ENCODE measurements around the gene CEP350.
A peak's percentile ranks its signal among the peaks of the same experiment; 100 is the strongest.

The CEP350 gene, protein sequence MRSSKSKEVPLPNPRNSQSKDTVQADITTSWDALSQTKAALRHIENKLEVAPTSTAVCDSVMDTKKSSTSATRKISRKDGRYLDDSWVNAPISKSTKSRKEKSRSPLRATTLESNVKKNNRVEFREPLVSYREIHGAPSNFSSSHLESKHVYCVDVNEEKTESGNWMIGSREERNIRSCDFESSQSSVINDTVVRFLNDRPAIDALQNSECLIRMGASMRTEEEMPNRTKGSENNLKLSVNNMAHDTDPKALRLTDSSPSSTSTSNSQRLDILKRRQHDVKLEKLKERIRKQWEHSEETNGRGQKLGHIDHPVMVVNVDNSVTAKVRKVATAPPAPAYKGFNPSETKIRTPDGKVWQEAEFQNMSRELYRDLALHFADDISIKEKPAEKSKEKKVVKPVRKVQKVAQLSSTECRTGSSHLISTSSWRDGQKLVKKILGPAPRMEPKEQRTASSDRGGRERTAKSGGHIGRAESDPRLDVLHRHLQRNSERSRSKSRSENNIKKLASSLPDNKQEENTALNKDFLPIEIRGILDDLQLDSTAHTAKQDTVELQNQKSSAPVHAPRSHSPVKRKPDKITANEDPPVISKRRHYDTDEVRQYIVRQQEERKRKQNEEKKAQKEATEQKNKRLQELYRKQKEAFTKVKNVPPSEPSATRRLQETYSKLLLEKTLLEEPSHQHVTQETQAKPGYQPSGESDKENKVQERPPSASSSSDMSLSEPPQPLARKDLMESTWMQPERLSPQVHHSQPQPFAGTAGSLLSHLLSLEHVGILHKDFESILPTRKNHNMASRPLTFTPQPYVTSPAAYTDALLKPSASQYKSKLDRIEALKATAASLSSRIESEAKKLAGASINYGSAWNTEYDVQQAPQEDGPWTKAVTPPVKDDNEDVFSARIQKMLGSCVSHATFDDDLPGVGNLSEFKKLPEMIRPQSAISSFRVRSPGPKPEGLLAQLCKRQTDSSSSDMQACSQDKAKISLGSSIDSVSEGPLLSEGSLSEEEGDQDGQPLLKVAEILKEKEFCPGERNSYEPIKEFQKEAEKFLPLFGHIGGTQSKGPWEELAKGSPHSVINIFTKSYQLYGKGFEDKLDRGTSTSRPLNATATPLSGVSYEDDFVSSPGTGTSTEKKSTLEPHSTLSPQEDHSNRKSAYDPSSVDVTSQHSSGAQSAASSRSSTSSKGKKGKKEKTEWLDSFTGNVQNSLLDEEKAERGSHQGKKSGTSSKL (N-terminal part only)

GRCh38 chr1:179954493-179955286, at the start of gene CEP350:
TSS of gene CEP350 (plus strand) at chr1:179954810. CDS start at chr1:179986182, 31,372 bp downstream.
- no peak for TF ChIP-seq CTCF (IDR thresholded peaks at IDR 0.05; ENCODE audit: extremely low read depth, insufficient read depth, missing control alignments)
- in situ Hi-C loops (cut with MboI; ENCODE audit: low pct_unique_long_range_greater_than_20kb, low sequenced_read_pairs, unreplicated experiment), result no loop called here
- DNase-seq (ENCODE audit: low spot score), result peak; percentile 86

DNA sequence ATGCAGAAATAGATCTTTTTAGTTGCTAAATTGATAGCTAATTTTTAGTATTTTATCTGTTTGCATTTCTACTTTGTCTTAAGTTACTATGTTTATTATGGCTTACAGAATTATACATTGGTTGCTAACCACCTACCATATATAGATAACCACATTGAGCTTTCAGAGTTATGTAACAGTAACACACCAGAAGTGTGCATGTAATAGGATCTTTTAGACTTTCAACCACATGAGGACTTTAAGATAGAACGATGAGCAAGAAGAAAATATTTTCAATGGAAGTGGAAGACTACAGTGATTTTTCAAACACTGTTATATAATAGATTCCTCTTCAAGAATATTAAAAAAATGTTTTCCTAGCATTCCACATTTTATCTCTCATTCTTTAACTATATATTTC, 43.7 kb upstream of the CEP350 start:
- TF ChIP-seq CTCF (IDR thresholded peaks at IDR 0.05; ENCODE audit: extremely low read depth, insufficient read depth, missing control alignments), result no peak
- no peak for DNase-seq (ENCODE audit: low spot score)
- in situ Hi-C loops (cut with MboI; ENCODE audit: low pct_unique_long_range_greater_than_20kb, low sequenced_read_pairs, unreplicated experiment), result no loop called here

GRCh38 chr1:179911812-179912211, 42.8 kb upstream of the CEP350 start:
- TF ChIP-seq CTCF (IDR thresholded peaks at IDR 0.05; ENCODE audit: extremely low read depth, insufficient read depth, missing control alignments), result no peak
- in situ Hi-C loops (cut with MboI; ENCODE audit: low pct_unique_long_range_greater_than_20kb, low sequenced_read_pairs, unreplicated experiment), result no loop called here
- no peak for DNase-seq (ENCODE audit: low spot score)

GRCh38 chr1:179917601-179918429, 36.8 kb upstream of the CEP350 start:
- in situ Hi-C loops (cut with MboI; ENCODE audit: low pct_unique_long_range_greater_than_20kb, low sequenced_read_pairs, unreplicated experiment), result no loop called here
- TF ChIP-seq CTCF (IDR thresholded peaks at IDR 0.05; ENCODE audit: extremely low read depth, insufficient read depth, missing control alignments), result no peak
- DNase-seq (ENCODE audit: low spot score), result no peak

GRCh38 chr1:179921472-179921871, 33.1 kb upstream of the CEP350 start:
- DNase-seq (ENCODE audit: low spot score), result no peak
- in situ Hi-C loops (cut with MboI; ENCODE audit: low pct_unique_long_range_greater_than_20kb, low sequenced_read_pairs, unreplicated experiment), result no loop called here
- no peak for TF ChIP-seq CTCF (IDR thresholded peaks at IDR 0.05; ENCODE audit: extremely low read depth, insufficient read depth, missing control alignments)
